GM23248 (cell line): Measurements from ENCODE around the gene CSTB.

Experiments used
- EZH2 ChIP-seq: fragments of 200-600 bp; sonication (generic); IDR thresholded peaks from 2 replicates; pipeline ENCODE4 v1.6.1; 2018; ENCODE audit warnings: antibody characterized with exemption, mild to moderate bottlenecking; ENCODE audit not compliant: insufficient read depth, poor library complexity, severe bottlenecking
- EZH2phosphoT487 ChIP-seq: fragments of 200-600 bp; sonication (generic); IDR thresholded peaks from 2 replicates; pipeline ENCODE4 v1.6.1; 2018; ENCODE audit warnings: antibody characterized with exemption, moderate library complexity, mild to moderate bottlenecking, low read depth; ENCODE audit not compliant: insufficient read depth

DNA sequence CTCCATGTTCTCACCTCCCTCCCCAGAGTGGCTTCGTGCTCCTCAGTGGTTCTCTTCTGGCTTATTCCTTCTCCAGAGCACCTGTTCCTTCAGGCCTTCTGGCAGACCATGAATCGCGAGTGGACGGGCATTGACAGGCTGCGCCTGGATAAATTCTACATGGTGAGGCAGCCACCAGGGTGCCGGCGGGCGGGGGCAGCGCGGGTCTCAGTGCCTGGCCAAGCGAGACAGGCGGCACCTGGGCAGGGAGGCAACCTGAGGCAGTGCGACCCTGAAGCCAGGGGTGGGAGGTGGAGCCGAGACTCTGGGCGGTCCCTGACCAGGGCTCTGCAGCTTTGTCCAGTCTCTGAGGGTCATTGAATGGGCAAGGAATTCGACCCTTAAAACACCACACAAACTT lies 17.1 kb upstream of the CSTB start:
- TF ChIP-seq EZH2: no peak
- no peak for TF ChIP-seq EZH2phosphoT487
